Keratinocyte (primary cell): ENCODE measurements around the gene SMC1B. TPM values are rescaled to one million over a fixed set of nuclear protein-coding genes. Genes with fewer than 3 reads are reported as not detected.

ENCODE experiments used
- DNase-seq: peaks from one replicate; pipeline ENCODE4 v3.0.0-alpha.2; 2011; ENCODE audit warnings: low read depth, missing footprints, low spot score
- FAIRE-seq: peaks from 2 replicates; lab custom pipeline; 2011; peaks lifted over from hg19 to GRCh38; lab: Jason Lieb, UNC
- H2AFZ ChIP-seq: 2 replicates; pipeline ENCODE4 v1.6.0; 2012; ENCODE audit warnings: low read length, control low read depth, inconsistent platforms; ENCODE audit not compliant: control insufficient read depth
- H3K27ac ChIP-seq: 2 replicates; pipeline ENCODE4 v1.5.1; 2011; ENCODE audit warnings: low read length; ENCODE audit not compliant: control insufficient read depth, insufficient read depth
- H3K27me3 ChIP-seq: 3 replicates; pipeline ENCODE4 v1.6.0; 2011; ENCODE audit warnings: low read length; ENCODE audit not compliant: control insufficient read depth, insufficient read depth; ENCODE audit errors: extremely low read depth
- H3K36me3 ChIP-seq, 2 experiments: 2 replicates in 1 of 2; 3 replicates in 1 of 2; pipeline ENCODE4 v1.5.1; 2011; ENCODE audit warnings: low read length in 2 of 2, mild to moderate bottlenecking in 1 of 2; ENCODE audit not compliant: control insufficient read depth in 2 of 2, insufficient read depth in 2 of 2; ENCODE audit errors: extremely low read depth in 1 of 2
- H3K4me1 ChIP-seq: 3 replicates; pipeline ENCODE4 v1.5.1; 2011; ENCODE audit warnings: low read length; ENCODE audit not compliant: control insufficient read depth, insufficient read depth; ENCODE audit errors: extremely low read depth
- H3K4me2 ChIP-seq: 3 replicates; pipeline ENCODE4 v1.6.0; 2011; ENCODE audit warnings: low read depth, low read length; ENCODE audit not compliant: control insufficient read depth, insufficient read depth; ENCODE audit errors: extremely low read depth
- H3K4me3 ChIP-seq, 3 experiments: fragments of 200-600 bp in 1 of 3; sonication (generic) in 1 of 3; 2 replicates in 2 of 3; 3 replicates in 1 of 3; pipeline ENCODE4 v1.5.1; 2011 to 2016; ENCODE audit warnings: low read length in 3 of 3, mild to moderate bottlenecking in 3 of 3, control low read depth in 2 of 3, inconsistent platforms in 1 of 3, low read depth in 1 of 3, mixed read lengths in 1 of 3, mixed run types in 1 of 3, moderate library complexity in 1 of 3; ENCODE audit not compliant: control insufficient read depth in 2 of 3, insufficient read depth in 2 of 3; ENCODE audit errors: extremely low read depth in 1 of 3
- H3K79me2 ChIP-seq: 2 replicates; pipeline ENCODE4 v1.6.0; 2012; ENCODE audit warnings: low read length; ENCODE audit not compliant: control insufficient read depth, insufficient read depth
- H3K9ac ChIP-seq: 3 replicates; pipeline ENCODE4 v1.6.0; 2011; ENCODE audit warnings: low read length; ENCODE audit not compliant: control insufficient read depth, insufficient read depth; ENCODE audit errors: extremely low read depth
- H3K9me1 ChIP-seq: 3 replicates; pipeline ENCODE4 v1.6.0; 2011; ENCODE audit warnings: low read length; ENCODE audit not compliant: control insufficient read depth, insufficient read depth; ENCODE audit errors: extremely low read depth
- H3K9me3 ChIP-seq: 2 replicates; pipeline ENCODE4 v1.5.1; 2012; ENCODE audit warnings: low read depth, low read length; ENCODE audit not compliant: control insufficient read depth
- H4K20me1 ChIP-seq: 3 replicates; pipeline ENCODE4 v1.6.0; 2011; ENCODE audit warnings: low read length; ENCODE audit not compliant: control insufficient read depth, insufficient read depth; ENCODE audit errors: extremely low read depth
- CTCF ChIP-seq, 3 experiments: IDR thresholded peaks in 1 of 3; conservative IDR thresholded peaks in 1 of 3; optimal IDR thresholded peaks in 1 of 3; 2 replicates in 2 of 3; 3 replicates in 1 of 3; pipeline versions ENCODE3 to v1.5.1; 2011; ENCODE audit warnings: low read length in 3 of 3, mild to moderate bottlenecking in 3 of 3, moderate library complexity in 2 of 3, control low read depth in 1 of 3, inconsistent platforms in 1 of 3; ENCODE audit not compliant: insufficient read depth in 2 of 3; ENCODE audit errors: extremely low read depth in 1 of 3
- EZH2 ChIP-seq: IDR thresholded peaks from one replicate; pipeline ENCODE4 v1.6.1; 2012; ENCODE audit warnings: inconsistent platforms, mild to moderate bottlenecking, low read length, moderate library complexity
- dilution Hi-C: fragments of 300-500 bp; cut with MboI; formaldehyde crosslinking; loops from one replicate; pipeline ENCODE4 v1.7.0; 2020; ENCODE audit warnings: low sequenced_read_pairs; ENCODE audit not compliant: extremely low pct_ligation_motif_present
- polyA plus RNA-seq, 5 experiments: library from polyadenylated mRNA; depleted of rRNA in 3 of 5; stranded (reverse) in 3 of 5; stranded (forward) in 1 of 5; unstranded in 1 of 5; fragments of >200 nt; gene quantifications; 1 replicate in 1 of 5; 2 replicates in 3 of 5; 3 replicates in 1 of 5; pipeline versions ENCODE4 v1.2.1 to v1.2.3, GENCODE V29; 2011 to 2012; ENCODE audit warnings: missing spikeins in 2 of 5, low read depth in 1 of 5, low replicate concordance in 1 of 5

Gene SMC1B
- polyA plus RNA-seq, 1 donor (not counting 4 experiments of a cell fraction or from before 2014, with no cell fraction given) = not detected

GRCh38 chr22:45314786-45315185, 98.6 kb downstream of the SMC1B start:
- Histone ChIP-seq H3K27me3 (no peaks in the 10 kb centered on the region), H4K20me1 (peaks cover 3% of the 10 kb centered on the region), H3K4me2 (no peak overlapping the region), H2AFZ (no peak overlapping the region), H3K9me3 (no peaks in the 10 kb centered on the region), H3K9me1 (peaks cover 14% of the 10 kb centered on the region), H3K27ac (no peak overlapping the region), H3K36me3 (peaks cover 0 to 8% of the 10 kb centered on the region in 2 experiments), H3K9ac (no peak overlapping the region), H3K4me1 (peaks cover 29% of the 10 kb centered on the region), H3K4me3 (no peak overlapping the region), H3K79me2 (peaks cover 67% of the 10 kb centered on the region)
- dilution Hi-C loops = no loop called here
- TF ChIP-seq CTCF (optimal IDR thresholded peaks at IDR 0.05 in 1 of 3, IDR thresholded peaks at IDR 0.05 in 1 of 3, conservative IDR thresholded peaks at IDR 0.05 in 1 of 3; ENCODE audit: extremely low read depth in 1 of 3, insufficient read depth in 2 of 3, low read length in 3 of 3) = no peak
- no peak for TF ChIP-seq EZH2
- FAIRE-seq = no peak
- no peak for DNase-seq

- DNase-seq (no peak), FAIRE-seq (no peak)
- Histone ChIP-seq H3K27me3 (no peaks in the 10 kb centered on the region), H3K4me1 (peaks cover 32% of the 10 kb centered on the region), H4K20me1 (peaks cover 3% of the 10 kb centered on the region), H3K9me3 (no peaks in the 10 kb centered on the region), H3K9me1 (peaks cover 14% of the 10 kb centered on the region), H2AFZ (no peak overlapping the region), H3K9ac (no peak overlapping the region), H3K36me3 (peaks cover 0 to 8% of the 10 kb centered on the region in 2 experiments), H3K4me2 (no peak overlapping the region), H3K79me2 (peaks cover 61% of the 10 kb centered on the region), H3K27ac (no peak overlapping the region), H3K4me3 (no peak overlapping the region)
- dilution Hi-C loops = no loop called here
- TF ChIP-seq CTCF (optimal IDR thresholded peaks at IDR 0.05 in 1 of 3, IDR thresholded peaks at IDR 0.05 in 1 of 3, conservative IDR thresholded peaks at IDR 0.05 in 1 of 3; ENCODE audit: extremely low read depth in 1 of 3, insufficient read depth in 2 of 3, low read length in 3 of 3) = no peak
- TF ChIP-seq EZH2 = no peak
These were observed 99.2 kb downstream of the SMC1B start for GRCh38 chr22:45314054-45314721.
